HCT116 (cell line): ENCODE measurements around the gene IFITM10. TPM values are rescaled to one million over a fixed set of nuclear protein-coding genes. Genes with fewer than 3 reads are reported as not detected.

Experiments used
- ATAC-seq: fragments of 200-7000 bp; cut with Tn5 transposase; 2 replicates; pipeline ENCODE4 v1.9.1; 2020; ENCODE audit warnings: mild to moderate bottlenecking, moderate library complexity
- BruUV-seq: library from RNA; stranded (reverse); fragments of 400-500 nt; replicated peaks from 2 replicates; lab custom pipeline; 2021; lab: Mats Ljungman, UMichigan
- CTCF ChIA-PET: fragments of 300-600 bp; sonication (Branson Sonifier 250); formaldehyde crosslinking; loops from one replicate; lab custom pipeline; 2021; ENCODE audit warnings: antibody characterized with exemption; lab: Charles Lee
- POLR2A ChIA-PET: fragments of 300-600, 350-600 bp; sonication (Branson Sonifier 250); formaldehyde crosslinking; loops from one replicate; lab custom pipeline; 2021; ENCODE audit warnings: antibody characterized with exemption; lab: Charles Lee
- RAD21 ChIA-PET, 2 experiments: fragments of 300-600 bp; sonication (Branson Sonifier 250); formaldehyde crosslinking; loops; one replicate each; lab custom pipeline; 2023; ENCODE audit warnings: low total read pairs in 2 of 2; ENCODE audit not compliant: uncharacterized antibody in 2 of 2, unreplicated experiment in 2 of 2, low non-redundant PET in 1 of 2; lab: Charles Lee
- DNase-seq: peaks from one replicate; pipeline ENCODE4 v3.0.0-alpha.2; 2010; ENCODE audit warnings: low read depth, low spot score
- H2AFZ ChIP-seq: fragments of 200-600 bp; shearing (Covaris generic), sonication (generic); 2 replicates; pipeline ENCODE4 v1.6.1; 2017; ENCODE audit warnings: low read depth, mixed run types, mixed read lengths, antibody characterized with exemption, low read length; ENCODE audit not compliant: poor library complexity, severe bottlenecking
- H3K27ac ChIP-seq: 2 replicates; pipeline ENCODE4 v1.5.1; 2012; ENCODE audit warnings: low read depth, low read length
- H3K27me3 ChIP-seq: fragments of 200-600 bp; sonication (generic); 2 replicates; pipeline ENCODE4 v1.6.1; 2016; ENCODE audit warnings: mixed run types, low read length, mixed read lengths; ENCODE audit not compliant: insufficient read depth
- H3K36me3 ChIP-seq, 2 experiments: fragments of 200-500 bp in 1 of 2; fragments of 200-600 bp in 1 of 2; sonication (Bioruptor generic) in 1 of 2; sonication (generic) in 1 of 2; 2 replicates each; pipeline versions ENCODE4 v1.5.1 to v1.6.1; 2014 to 2016; ENCODE audit warnings: low read length in 2 of 2, inconsistent platforms in 1 of 2, mixed read lengths in 1 of 2, mixed run types in 1 of 2; ENCODE audit not compliant: insufficient read depth in 2 of 2, control insufficient read depth in 1 of 2
- H3K4me1 ChIP-seq, 2 experiments: fragments of 200-600 bp in 1 of 2; sonication (generic) in 1 of 2; 2 replicates each; pipeline versions ENCODE4 v1.5.1 to v1.6.1; 2012 to 2017; ENCODE audit warnings: low read length in 2 of 2, inconsistent platforms in 1 of 2, mild to moderate bottlenecking in 1 of 2, mixed read lengths in 1 of 2, mixed run types in 1 of 2, moderate library complexity in 1 of 2; ENCODE audit not compliant: insufficient read depth in 2 of 2, control insufficient read depth in 1 of 2
- H3K4me2 ChIP-seq: fragments of 200-600 bp; sonication (generic); 2 replicates; pipeline ENCODE4 v1.6.1; 2017; ENCODE audit warnings: mixed run types, low read length, mixed read lengths
- H3K4me3 ChIP-seq, 2 experiments: fragments of 200-600 bp in 1 of 2; sonication (generic) in 1 of 2; replicated peaks in 1 of 2; 2 replicates each; pipeline ENCODE4 v1.5.1; 2011 to 2016; ENCODE audit warnings: low read length in 2 of 2, control low read depth in 1 of 2, low read depth in 1 of 2, mild to moderate bottlenecking in 1 of 2, mixed read lengths in 1 of 2, mixed run types in 1 of 2
- H3K79me2 ChIP-seq: fragments of 200-600 bp; sonication (generic); 2 replicates; pipeline ENCODE4 v1.6.1; 2017; ENCODE audit warnings: mild to moderate bottlenecking, mixed run types, low read length, moderate library complexity, mixed read lengths; ENCODE audit not compliant: insufficient read depth
- H3K9ac ChIP-seq: fragments of 200-600 bp; sonication (generic); 2 replicates; pipeline ENCODE4 v1.6.1; 2016; ENCODE audit warnings: low read length, mixed read lengths
- H3K9me2 ChIP-seq: fragments of 200-600 bp; sonication (generic), shearing (Covaris generic); 2 replicates; pipeline ENCODE4 v1.6.1; 2017; ENCODE audit warnings: mixed run types, mild to moderate bottlenecking, moderate library complexity; ENCODE audit not compliant: insufficient read depth
- H3K9me3 ChIP-seq, 2 experiments: fragments of 200-500 bp in 1 of 2; fragments of 200-600 bp in 1 of 2; sonication (Bioruptor generic) in 1 of 2; sonication (generic) in 1 of 2; 2 replicates each; pipeline ENCODE4 v1.6.1; 2014 to 2017; ENCODE audit warnings: low read length in 2 of 2, mixed read lengths in 2 of 2, inconsistent platforms in 1 of 2, low read depth in 1 of 2, mild to moderate bottlenecking in 1 of 2, mixed run types in 1 of 2, moderate library complexity in 1 of 2; ENCODE audit not compliant: control insufficient read depth in 1 of 2, insufficient read depth in 1 of 2
- H4K20me1 ChIP-seq: fragments of 200-600 bp; sonication (generic), shearing (Covaris generic); 2 replicates; pipeline ENCODE4 v1.6.1; 2017; ENCODE audit warnings: mixed run types, mild to moderate bottlenecking, moderate library complexity; ENCODE audit not compliant: insufficient read depth
- EGR1 ChIP-seq: IDR thresholded peaks from 2 replicates; pipeline ENCODE4 v1.6.1; 2012; ENCODE audit warnings: low read depth
- JUND ChIP-seq: IDR thresholded peaks from 2 replicates; pipeline ENCODE4 v1.6.1; 2012
- SIN3A ChIP-seq: IDR thresholded peaks from 2 replicates; pipeline ENCODE4 v1.6.1; 2012; ENCODE audit warnings: low read depth
- TCF7L2 ChIP-seq: IDR thresholded peaks from 2 replicates; pipeline ENCODE4 v1.7.0; 2011; ENCODE audit warnings: borderline replicate concordance, inconsistent platforms; ENCODE audit not compliant: insufficient read depth, insufficient read length; ENCODE audit errors: extremely low read depth
- YY1 ChIP-seq: IDR thresholded peaks from 2 replicates; pipeline ENCODE4 v1.6.1; 2011; ENCODE audit warnings: low read length, low read depth, moderate library complexity, mild to moderate bottlenecking; ENCODE audit not compliant: insufficient replicate concordance; ENCODE audit errors: extremely low read depth
- ZFX ChIP-seq: fragments of 450-650 bp; IDR thresholded peaks from 2 replicates; pipeline ENCODE4 v1.6.1; 2017
- intact Hi-C: fragments of 100-400 bp; cut with micrococcal nuclease; formaldehyde crosslinking; loops from 2 replicates; pipeline ENCODE4 v1.10.0; 2022
- total RNA-seq: library from RNA; stranded (reverse); gene quantifications from one replicate; pipeline ENCODE4 v1.2.1, GENCODE V29; 2021; ENCODE audit not compliant: unreplicated experiment
- TF ChIP-seq, protein P1 (sequence below), 3 experiments: fragments of 200-600 bp in 1 of 3; sonication (generic) in 1 of 3; IDR thresholded peaks in 2 of 3; conservative IDR thresholded peaks in 1 of 3; 2 replicates each; pipeline ENCODE4 v1.5.1; 2012 to 2017; ENCODE audit warnings: low read depth in 2 of 3, low read length in 2 of 3, antibody characterized with exemption in 1 of 3, borderline replicate concordance in 1 of 3, control low read depth in 1 of 3, mild to moderate bottlenecking in 1 of 3, mixed read lengths in 1 of 3, mixed run types in 1 of 3, moderate library complexity in 1 of 3; ENCODE audit not compliant: insufficient read depth in 1 of 3
- TF ChIP-seq, protein P2 (sequence below): IDR thresholded peaks from 2 replicates; pipeline ENCODE4 v1.6.1; 2012

The IFITM10 gene
- total RNA-seq, 1 experiment from 2014 or later = 1.9 TPM

DNA sequence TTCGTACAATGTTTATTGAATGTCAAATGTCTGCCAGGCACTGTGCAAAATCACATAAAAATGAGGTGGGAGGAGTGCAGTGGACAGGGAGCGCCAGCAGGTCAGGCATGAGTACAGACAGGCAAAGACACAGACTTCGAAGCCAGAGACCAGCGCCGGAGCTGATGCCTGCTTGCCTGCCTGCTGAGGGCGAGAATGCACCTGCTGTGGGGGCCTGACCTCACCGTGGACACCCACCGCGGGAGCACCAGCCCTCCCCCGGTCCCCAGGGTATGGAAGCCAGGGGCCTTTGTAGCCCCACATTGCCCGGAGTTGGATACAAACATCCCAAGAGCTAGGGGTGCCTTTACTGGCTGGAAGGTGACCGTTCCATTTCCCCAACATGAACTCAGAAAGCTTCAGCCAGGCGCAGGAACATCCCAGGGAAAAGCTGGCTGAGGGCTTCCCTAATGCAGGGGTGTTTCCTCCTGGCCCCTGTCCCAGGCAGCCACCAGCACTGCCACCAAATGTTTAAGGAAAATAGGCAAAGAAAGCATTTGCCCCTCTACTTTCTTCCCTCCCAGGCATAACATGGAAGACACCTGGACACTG, 17.9 kb downstream of the IFITM10 start:
- Histone ChIP-seq H3K36me3 (no peaks in the 10 kb centered on the region), H3K4me2 (no peak overlapping the region), H3K9me2 (no peaks in the 10 kb centered on the region), H3K4me1 (no peaks in the 10 kb centered on the region), H4K20me1 (no peaks in the 10 kb centered on the region), H3K9ac (no peak overlapping the region), H3K27me3 (peaks cover 29% of the 10 kb centered on the region; the same call in 1 of the 2 replicates), H3K9me3 (peaks cover 9 to 14% of the 10 kb centered on the region in 2 experiments; a peak in 3 of 4 replicates), H2AFZ (no peak overlapping the region), H3K27ac (no peak overlapping the region), H3K79me2 (no peaks in the 10 kb centered on the region), H3K4me3 (no peak overlapping the region)
- POLR2A ChIA-PET = no interaction called here
- CTCF ChIA-PET = no interaction called here
- BruUV-seq = no TSS peak
- intact Hi-C loops = no loop called here
- RAD21 ChIA-PET = no interaction called here
- DNase-seq (no peak), ATAC-seq (no peak)
- TF ChIP-seq EGR1 (no peak), TCF7L2 (no peak), ZFX (no peak), JUND (no peak), YY1 (no peak), SIN3A (no peak)
- TF ChIP-seq, protein P1, sequence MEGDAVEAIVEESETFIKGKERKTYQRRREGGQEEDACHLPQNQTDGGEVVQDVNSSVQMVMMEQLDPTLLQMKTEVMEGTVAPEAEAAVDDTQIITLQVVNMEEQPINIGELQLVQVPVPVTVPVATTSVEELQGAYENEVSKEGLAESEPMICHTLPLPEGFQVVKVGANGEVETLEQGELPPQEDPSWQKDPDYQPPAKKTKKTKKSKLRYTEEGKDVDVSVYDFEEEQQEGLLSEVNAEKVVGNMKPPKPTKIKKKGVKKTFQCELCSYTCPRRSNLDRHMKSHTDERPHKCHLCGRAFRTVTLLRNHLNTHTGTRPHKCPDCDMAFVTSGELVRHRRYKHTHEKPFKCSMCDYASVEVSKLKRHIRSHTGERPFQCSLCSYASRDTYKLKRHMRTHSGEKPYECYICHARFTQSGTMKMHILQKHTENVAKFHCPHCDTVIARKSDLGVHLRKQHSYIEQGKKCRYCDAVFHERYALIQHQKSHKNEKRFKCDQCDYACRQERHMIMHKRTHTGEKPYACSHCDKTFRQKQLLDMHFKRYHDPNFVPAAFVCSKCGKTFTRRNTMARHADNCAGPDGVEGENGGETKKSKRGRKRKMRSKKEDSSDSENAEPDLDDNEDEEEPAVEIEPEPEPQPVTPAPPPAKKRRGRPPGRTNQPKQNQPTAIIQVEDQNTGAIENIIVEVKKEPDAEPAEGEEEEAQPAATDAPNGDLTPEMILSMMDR (IDR thresholded peaks at IDR 0.05 in 2 of 3, conservative IDR thresholded peaks at IDR 0.05 in 1 of 3; ENCODE audit: borderline replicate concordance in 1 of 3, insufficient read depth in 1 of 3, low read depth in 2 of 3, low read length in 2 of 3) = no peak
- TF ChIP-seq, protein P2, sequence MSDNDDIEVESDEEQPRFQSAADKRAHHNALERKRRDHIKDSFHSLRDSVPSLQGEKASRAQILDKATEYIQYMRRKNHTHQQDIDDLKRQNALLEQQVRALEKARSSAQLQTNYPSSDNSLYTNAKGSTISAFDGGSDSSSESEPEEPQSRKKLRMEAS = no peak
